GM19238 (cell line): ENCODE results near the gene ACTR2.
A peak's percentile ranks its signal among the peaks of the same experiment; 100 is the strongest.
"Not testable (repeated sequence)": the region's sequence is repeated elsewhere in the genome, so short reads cannot be mapped to it uniquely, and the experiment has no call there.

ENCODE experiments used
- DNase-seq: peaks from one replicate; pipeline ENCODE4 v3.0.0; 2011; ENCODE audit warnings: low spot score; ENCODE audit not compliant: insufficient read length

The ACTR2 gene

GRCh38 chr2:65227456-65228262, at the start of gene ACTR2:
ACTR2 (plus strand) TSS chr2:65227831; CDS start chr2:65227910, 79 bp downstream.
- peak; percentile 73 for DNase-seq

GRCh38 chr2:65182570-65182969, 45.1 kb upstream of the ACTR2 start:
- DNase-seq: no peak

DNA sequence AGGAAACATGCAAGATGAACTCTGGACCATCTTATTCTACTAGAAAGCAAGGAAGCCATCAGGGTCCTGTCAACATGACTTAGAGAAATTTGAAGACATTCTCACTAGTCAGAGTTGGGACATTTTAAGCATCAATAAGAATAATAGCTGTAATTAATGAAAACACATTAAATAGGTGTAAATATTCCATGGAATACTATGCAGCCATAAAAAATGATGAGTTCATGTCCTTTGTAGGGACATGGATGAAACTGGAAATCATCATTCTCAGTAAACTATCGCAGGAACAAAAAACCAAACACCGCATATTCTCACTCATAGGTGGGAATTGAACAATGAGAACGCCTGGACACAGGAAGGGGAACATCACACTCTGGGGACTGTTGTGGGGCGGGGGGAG, 44.2 kb upstream of the ACTR2 start:
- DNase-seq: not testable (repeated sequence)

GRCh38 chr2:65185012-65185411, 42.6 kb upstream of the ACTR2 start:
- DNase-seq: no peak

DNA sequence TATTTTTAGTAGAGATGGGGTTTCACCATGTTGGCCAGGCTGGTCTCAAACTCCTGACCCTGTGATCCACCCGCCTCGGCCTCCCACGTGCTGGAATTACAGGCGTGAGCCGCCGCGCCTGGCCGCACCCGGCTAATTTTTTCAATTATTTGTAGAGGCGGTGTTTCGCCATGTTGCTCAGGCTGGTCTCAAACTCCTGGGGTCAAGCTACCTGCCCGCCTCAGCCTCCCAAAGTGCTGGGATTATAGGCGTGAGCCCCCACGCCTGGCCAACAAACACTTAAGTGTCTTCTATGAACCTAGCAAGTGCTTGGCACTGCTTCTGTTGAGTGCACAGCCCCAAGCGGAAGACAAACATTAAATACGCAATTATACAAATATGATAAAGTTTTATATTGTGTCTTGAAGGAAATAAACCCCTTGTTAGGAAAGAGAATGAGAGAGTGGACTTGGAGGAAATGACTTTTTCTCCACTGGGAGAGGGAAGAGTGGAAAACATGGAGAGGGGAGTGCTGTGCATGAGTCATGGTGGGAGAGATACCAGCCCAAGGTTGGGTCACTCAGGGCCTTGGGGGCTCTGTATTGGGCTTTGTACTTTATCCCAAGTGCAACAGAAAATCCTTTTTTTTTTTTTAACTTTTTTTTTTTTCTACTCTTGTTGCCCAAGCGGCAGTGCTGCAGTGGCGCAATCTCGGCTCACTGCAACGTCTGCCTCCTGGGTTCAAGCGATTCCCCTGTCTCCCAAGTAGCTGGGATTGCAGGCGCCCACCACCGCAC, 41.4 kb upstream of the ACTR2 start:
- no peak for DNase-seq

DNA sequence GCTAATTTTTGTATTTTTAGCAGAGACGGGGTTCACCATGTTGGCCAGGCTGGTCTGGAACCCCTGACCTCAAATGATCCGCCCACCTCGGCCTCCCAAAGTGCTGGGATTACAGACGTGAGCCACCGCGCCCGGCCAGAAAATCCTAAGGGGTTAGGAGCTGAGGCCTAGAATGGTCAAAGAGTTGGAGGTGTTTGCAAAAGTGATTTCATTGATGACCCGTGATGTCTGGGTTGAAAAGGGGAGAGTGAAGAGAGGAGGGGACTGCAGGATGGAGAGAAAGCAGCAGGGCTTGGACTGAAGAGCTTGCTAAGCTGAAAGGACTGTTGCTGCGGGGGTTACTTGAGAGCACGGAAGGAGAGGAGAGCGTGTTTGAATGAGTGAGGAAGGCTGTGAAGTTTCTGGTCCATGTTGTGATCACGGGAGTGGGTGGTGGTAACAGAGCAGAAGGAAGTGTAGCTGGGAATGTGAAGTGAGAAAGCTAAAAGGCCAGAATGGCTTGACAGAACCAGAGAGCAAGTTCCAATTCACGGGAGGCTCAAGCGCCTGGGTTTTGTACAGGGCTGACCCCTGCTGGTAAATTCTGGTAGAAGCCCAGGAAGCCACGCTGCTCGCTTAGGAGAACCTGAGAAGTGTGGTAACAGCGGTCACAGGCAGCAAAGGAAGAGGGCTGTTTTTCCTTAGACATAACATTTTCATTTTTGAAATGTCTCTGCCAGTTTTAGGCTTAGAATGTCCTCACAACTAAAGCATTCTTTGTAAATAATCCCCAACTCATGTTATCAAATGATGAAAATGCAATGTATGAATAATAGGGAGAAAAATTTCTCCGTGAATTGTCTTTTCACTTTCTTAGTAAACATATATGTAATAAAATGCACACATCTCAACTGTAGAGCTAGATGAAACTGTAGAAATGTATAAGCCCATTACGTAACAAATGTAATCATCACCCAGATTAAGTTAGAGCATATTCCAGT, 40.5 kb upstream of the ACTR2 start:
- DNase-seq: peak; percentile 56

DNA sequence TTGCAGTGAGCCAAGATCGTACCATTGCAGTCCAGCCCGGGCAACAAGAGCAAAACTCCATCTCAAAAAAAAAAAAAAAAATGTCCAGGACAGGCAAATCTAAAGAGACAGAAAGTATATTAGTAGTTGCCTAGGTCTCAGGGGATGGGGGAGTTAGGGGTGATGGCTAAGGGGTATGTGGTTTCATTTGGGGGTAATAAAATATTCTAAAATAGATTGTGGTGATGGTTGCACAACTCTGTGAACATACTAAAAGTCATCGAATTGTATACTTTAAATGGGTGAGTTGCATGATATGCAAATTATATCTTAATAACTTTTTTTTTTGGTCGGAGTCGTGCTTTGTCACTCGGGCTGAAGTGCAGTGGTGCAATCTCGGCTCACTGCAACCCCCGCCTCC, 34.2 kb upstream of the ACTR2 start:
- no peak for DNase-seq

DNA sequence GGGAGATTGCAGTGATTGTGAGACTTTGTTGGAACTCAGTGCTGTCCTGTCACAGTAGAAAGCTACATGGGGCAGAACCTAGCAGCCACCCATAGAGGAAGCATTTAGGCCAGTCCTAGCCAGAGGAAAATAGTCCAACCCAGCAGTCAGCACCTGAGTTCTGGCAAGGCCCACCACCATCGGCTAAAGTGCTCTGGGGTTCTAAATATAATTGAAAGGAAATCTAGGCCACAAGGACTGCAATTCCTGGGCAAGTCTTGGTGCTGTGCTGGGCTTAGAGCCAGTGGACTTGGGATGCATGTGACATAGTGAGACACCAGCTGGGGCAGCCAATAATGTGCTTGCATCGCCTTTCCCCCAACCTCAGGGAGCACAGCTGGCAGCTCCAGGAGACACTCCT, 28.9 kb upstream of the ACTR2 start:
- DNase-seq: no peak

DNA sequence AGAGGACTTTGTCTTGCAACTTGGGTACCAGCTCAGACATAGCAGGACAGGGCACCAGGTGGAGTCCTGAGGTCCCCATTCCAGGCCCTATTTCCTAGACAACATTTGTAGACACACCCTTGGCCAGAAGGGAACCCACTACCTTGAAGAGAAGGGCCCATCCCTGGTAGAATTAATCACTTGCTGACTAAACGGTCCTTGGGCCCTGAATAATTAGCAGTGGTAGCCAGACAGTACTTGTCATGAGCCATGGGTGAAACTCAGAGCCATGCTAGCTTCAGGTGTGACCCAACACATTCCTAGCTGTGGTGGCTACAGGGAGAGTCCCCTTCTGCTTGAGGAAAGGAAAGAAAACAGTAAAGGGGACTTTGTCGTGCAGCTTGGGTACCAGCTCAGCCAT, 28.5 kb upstream of the ACTR2 start:
- no peak for DNase-seq

GRCh38 chr2:65199891-65200290, 27.7 kb upstream of the ACTR2 start:
- DNase-seq: no peak

GRCh38 chr2:65204461-65205210, 23.0 kb upstream of the ACTR2 start:
- DNase-seq: no peak

DNA sequence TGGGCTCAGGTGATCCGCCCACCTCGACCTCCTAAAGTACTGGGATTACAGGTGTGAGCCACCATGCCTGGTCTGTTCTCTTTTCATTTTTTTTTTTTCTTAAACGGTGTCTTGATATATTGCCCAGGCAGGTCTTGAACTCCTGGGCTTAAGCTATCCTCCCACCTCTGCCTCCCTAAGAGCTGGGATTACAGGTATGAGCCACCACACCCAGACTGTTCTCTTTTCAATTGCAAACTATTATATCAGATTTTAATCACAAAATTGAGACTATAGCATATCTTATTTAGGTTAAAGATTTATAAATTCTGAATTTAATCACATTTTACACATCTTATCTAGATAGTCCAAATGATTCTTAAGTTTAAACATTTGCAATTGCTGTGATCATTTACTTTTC, 15.5 kb upstream of the ACTR2 start:
- no peak for DNase-seq

DNA sequence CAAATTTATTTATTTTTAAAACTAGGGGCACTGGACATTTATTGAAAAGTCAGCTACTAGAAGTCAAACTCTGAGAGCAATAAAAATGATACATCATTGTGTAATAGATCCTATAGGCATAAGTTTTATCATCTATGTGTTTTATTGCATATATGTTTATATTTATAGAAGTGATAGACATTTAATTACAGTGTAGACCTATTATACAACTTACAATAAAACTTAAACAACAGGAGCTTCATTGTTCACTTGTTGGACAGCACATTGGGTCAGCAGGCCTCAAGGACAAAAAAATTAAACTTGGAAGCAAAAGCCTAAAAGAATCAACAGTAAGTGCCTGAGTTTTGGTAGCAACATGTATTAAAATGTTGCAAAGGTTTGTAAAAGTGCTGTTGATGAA, 15.0 kb upstream of the ACTR2 start:
- no peak for DNase-seq

- DNase-seq: no peak
Measured at GRCh38 chr2:65213035-65213434, 14.6 kb upstream of the ACTR2 start.

- no peak for DNase-seq
Measured at GRCh38 chr2:65214361-65214760, 13.3 kb upstream of the ACTR2 start.

DNA sequence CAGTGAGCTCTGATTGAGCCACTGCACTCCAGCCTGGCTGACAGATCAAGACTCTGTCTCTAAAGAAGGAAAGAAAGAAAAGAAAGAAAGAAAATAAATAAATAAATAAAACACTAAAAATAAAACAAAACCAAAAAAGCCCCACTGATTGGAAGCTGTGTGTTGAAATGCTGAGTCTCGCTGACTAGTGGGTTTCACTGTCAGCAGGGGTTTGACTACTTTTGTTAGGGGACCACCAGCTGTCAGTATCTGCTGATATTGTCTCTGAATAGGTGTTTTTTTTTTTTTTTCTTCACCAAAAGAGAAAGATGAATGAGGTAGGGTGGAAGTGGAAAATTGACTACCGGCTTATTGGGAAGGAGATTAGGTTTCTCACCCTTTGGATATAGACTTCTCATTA, 12.8 kb upstream of the ACTR2 start:
- DNase-seq: no peak

- no peak for DNase-seq
Measured at GRCh38 chr2:65215946-65216345, 11.7 kb upstream of the ACTR2 start.

DNA sequence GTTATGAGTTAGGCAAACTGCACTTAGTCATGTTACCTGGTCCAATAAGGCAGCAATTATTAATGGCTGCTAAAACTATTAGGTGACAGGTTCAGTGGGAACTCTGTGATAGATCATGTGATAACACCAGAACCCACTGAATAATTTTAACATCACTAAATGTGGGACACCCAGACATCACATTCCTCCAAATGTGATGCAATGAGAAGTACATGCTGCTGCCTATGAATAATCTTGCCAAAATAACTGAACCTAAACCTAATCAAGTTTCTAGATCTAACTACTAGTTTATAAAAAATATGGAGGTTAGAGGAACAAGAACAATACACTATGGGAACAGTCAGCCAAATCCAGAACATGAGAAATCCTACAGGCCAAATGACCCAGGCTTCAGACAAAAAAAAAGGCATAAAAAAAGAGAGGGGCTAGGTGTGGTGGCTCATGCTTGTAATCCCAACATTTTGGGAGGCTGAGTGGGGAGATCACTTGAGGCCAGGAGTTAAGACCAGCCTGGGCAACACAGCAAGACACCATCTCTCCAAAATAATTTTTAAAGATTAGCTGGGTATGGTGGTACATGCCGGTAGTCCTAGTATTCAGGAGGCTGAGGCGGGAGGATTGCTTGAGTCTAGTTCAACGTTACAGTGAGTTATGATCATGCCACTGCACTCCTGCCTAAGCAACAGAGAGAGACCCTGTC, 7.0 kb upstream of the ACTR2 start:
- DNase-seq: no peak

GRCh38 chr2:65221275-65221674, 6.4 kb upstream of the ACTR2 start:
- DNase-seq: not testable (repeated sequence)

- DNase-seq: no peak
Measured at GRCh38 chr2:65227020-65227455, 593 bp upstream of the ACTR2 start.
